Activated T-helper 1 cell treated with Interleukin-2 at 50 U/mL for 16 hours (primary cell): ENCODE data around the gene RBSN.
A peak's percentile ranks its signal among the peaks of the same experiment; 100 is the strongest.
"Not testable (repeated sequence)": the region's sequence is repeated elsewhere in the genome, so short reads cannot be mapped to it uniquely, and the experiment has no call there.

Source experiments
- DNase-seq: peaks from one replicate; pipeline ENCODE4 v3.0.0-alpha.2; 2020; ENCODE audit warnings: low read depth

The RBSN gene

DNA sequence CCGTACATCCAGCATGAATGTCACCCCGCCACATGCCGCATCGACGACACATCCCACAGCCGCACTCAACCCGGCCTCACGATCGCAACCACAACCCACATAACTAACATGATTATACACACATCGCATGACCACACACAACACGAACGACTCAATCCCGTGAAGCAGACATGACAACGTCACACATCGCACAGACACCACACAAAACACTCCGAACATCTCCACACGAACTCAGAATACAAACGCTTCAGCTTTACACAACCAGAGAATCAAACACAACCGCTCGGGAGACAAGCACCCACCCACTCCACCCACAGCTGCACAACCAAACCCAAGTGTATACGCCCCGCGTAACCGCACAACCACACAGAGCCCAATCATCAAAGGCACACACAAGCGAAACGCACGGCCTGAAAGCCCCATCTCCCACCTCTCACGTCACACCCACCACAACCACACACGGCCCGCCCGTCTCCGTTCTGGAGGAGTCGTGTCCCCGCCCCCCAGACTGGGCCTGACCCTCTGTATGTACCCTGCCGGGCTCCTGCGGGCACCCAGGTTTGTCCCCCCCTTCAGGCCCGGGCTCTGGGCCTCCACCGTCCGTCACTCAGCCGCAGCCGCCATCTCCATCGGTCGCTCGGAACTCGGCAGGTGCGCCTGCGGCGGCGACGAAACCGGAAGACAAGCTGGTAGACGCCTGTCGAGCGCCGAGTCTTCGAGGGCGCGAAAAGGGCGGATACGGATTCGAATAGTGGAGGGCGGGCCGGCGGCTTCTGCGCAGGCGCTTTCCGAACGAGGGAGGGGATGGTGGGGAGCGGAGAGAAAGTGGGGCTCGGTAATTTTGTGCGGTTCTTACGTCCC, at the start of gene RBSN:
Gene RBSN (minus strand): TSS at position 646 of the 861 bp plus-strand sequence. CDS start 3,028 bp downstream, outside the sequence.
- DNase-seq, result peak; percentile 90

DNA sequence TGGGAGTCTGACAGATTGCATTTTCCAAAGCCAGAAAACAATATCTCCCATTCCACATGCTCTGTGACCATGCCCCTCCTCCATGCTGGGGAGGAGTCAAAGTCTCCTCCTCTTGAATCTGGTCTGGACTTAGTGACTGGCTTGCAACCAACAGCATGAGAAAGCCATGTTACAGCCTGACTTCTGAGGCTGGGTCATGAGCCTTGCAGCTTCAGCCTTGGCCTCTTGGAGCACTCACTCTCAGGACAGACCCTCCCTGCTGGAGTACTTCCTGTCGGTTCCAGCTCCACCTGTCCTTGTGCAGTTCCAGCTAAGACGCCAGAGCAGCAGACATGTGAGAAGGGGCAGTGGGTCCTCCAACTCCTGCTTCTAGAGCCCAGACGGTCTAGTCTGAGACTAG, 49.7 kb upstream of the RBSN start:
- DNase-seq, result no peak

GRCh38 chr3:15136885-15137284, 37.9 kb upstream of the RBSN start:
- DNase-seq, result not testable (repeated sequence)

DNA sequence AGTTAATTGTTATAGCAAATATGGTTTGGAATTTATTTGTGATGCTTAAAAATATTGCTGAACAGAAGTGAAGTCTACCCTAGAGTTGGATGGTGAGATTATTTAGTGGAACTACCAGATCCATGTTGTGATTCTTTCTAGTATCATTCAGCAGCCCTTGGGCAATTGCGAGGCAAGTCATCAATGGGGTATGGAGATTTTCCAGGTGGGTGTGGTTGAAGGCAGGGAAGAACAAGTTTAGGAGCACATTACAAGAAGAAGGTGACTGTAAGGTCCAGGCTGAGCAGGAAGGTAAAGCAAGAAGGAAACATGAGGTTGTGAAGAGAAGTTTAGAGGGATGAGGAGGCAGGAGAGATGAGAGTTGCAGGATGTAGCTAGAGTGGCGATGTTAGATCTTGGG, 36.0 kb upstream of the RBSN start:
- DNase-seq, result not testable (repeated sequence)

GRCh38 chr3:15128403-15128802, 29.5 kb upstream of the RBSN start:
- DNase-seq, result not testable (repeated sequence)

GRCh38 chr3:15126975-15127374, 28.0 kb upstream of the RBSN start:
- not testable (repeated sequence) for DNase-seq

- no peak for DNase-seq
These were observed 23.4 kb upstream of the RBSN start for GRCh38 chr3:15122398-15122797.

DNA sequence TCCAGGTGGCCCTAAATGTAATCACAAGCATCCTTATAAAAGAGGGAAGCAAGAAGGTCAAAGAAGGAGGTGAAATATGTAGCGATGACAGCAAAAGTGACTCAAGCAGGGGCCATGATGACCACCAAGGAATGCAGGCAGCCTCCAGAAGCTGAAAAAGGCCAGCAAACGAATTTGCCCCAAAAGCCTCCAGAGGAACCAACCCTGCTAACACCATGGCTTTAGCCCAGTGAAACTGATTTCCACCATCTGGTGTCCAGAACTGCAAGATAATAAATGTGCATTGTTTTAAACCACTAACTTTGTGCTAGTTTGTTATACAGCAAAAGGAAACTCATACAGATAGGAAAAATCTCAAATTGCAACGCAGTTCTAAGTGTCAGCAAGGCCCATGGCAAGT, 23.0 kb upstream of the RBSN start:
- no peak for DNase-seq

- no peak for DNase-seq
These were observed 22.0 kb upstream of the RBSN start for GRCh38 chr3:15120986-15121385.

DNA sequence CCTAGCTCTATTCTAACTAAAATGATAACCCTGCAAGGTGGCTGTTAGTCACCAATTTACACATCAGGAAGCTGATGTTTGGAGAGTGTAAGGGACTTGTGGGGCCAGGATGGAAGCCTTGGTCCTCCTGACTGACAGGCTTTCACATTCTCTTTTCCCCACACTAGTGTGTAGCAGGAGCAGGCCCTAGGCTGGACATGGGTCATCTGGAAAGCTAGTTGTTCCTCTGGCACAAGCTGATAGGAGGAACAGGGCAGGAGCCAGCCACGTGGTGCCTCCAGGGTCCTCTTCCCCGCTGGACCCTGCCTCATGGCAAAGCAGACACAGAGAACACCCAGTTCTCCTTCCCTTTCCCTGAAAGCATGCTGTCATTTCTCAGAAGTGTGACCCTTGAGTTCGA, 18.1 kb upstream of the RBSN start:
- no peak for DNase-seq

- DNase-seq, result no peak
These were observed 17.2 kb upstream of the RBSN start for GRCh38 chr3:15116032-15116669.

- DNase-seq, result no peak
These were observed 15.8 kb upstream of the RBSN start for GRCh38 chr3:15114466-15115358.

DNA sequence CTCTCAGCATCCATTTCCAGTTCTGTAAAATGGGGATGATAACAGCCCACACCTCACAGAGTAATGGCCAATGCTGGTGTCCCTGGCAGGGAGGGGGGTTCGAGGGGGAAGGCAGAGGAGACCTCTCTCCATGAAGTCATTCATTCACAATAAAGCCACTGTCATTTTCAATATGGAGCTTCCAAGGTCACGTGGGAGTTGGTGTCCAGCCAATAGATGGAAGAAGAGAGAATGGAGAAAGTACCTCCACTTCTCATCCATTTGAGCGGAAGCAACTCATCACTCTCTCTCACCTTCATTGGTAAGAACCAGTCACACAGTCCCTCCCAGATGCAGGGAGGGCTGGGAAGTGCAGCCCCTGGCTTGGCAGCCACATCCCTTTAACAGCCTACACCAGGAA, 14.9 kb upstream of the RBSN start:
- no peak for DNase-seq

DNA sequence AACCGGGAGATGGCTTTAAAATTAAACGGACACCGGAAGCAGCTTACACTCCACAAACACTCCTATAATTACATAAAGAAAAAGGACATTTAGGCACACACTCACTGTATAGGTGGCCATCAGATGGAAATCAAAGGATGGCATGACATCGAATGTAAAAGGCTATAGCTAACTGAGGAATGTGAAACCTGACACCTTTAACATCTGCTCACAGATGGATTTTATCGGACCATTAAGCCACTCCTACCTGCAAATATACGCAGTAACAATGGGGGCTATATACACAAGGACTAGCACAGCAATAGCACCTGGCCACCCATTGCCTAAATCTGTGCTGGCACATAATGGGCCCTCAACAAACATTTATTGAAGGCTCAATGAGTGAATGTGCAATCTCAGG, 14.5 kb upstream of the RBSN start:
- no peak for DNase-seq

- no peak for DNase-seq
These were observed 13.1 kb upstream of the RBSN start for GRCh38 chr3:15112011-15112410.

DNA sequence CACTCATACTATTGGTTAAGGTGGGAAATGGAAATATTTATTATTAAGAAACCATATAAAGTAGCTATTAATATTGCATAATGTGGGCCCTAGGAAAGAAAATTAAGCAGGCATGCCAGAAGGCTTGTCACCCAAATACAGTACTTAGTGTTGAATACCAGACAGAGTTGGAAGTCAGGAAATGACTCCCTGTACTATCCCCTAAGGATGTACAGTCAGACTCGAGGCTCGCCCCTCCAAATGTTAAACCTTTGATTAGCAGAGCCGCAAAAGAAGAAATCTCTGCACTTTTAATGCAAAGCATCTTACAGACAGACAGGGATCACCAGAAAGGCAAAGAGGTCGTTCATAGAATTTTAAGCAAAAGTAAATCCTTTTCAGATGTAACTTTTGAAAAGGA, 11.3 kb upstream of the RBSN start:
- DNase-seq, result no peak

- DNase-seq, result no peak
These were observed 9.9 kb upstream of the RBSN start for GRCh38 chr3:15108869-15109268.

DNA sequence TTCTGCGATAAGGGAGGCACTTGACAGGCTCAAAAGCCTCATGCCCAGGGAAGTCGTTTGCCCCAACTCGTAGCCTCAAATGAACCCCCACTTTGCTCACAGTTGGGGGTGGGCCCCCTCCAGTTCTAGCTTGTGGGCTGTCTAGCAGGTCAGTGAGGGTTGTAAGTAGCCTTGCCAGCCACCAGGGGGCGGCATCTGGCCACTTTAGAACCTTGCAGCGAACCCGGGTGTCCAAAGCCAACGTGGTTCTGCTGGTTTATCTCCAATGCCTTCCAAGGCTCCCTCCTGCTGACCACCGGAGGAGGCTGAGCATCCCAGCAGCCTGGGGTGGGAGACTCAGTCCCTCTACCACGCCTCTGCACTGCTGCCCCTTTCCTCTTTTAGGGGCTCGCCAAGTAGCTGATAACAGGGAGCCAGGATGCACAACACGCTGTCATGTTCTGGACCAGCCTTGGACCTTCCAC, 9.2 kb upstream of the RBSN start:
- DNase-seq, result peak; percentile 49

GRCh38 chr3:15107075-15107947, 8.4 kb upstream of the RBSN start:
- no peak for DNase-seq

GRCh38 chr3:15102836-15103235, 3.9 kb upstream of the RBSN start:
- no peak for DNase-seq

- DNase-seq, result no peak
These were observed 3.3 kb upstream of the RBSN start for GRCh38 chr3:15102256-15102655.
